Measurements from ENCODE around the gene DENND2D. TPM values are rescaled to one million over a fixed set of nuclear protein-coding genes. Genes with fewer than 3 reads are reported as not detected.

The DENND2D gene
- total RNA-seq, 3 donors from 2014 or later, result 42.2 to 65.4 (median 63.3) TPM

DNA sequence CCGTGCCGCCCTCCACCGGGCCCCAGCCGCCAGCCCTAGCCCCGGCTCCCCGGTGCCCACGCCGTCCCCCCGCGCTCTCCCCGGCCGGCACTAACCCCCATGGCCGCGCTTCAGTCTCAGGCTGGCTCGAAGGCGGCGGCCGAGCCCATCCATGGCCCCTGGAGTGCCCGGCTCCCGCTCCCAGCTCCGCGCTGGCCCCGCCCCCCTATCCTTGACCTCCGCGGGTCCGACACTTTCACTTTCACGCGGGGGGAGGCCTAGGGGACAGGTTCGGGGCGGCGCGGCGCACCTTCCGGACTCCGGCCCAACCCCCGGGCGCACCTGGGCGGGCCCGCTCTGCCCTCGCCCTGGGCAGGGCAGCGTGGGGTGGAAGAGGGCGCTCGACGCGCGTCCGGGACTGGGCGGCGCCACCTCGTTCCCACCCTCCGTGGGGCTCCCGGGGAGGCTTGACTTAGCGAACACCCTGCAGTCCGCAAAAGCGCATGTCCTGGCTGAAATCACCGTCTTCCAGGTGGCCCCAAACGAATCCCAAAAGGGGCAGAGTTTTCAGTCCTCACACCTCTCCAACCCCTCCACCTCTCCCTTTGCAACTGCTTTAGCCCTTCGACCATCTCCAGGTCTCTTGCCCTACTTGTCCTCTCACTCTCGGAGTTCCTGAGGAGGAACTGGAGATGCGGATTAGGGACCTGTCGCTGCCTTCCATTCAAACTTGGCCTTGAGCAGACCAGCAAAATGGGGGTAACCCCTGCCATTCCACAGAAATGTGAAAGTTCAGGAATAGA is 3.9 kb upstream of the DENND2D start:
- intact Hi-C loops (cut with DNase I, micrococcal nuclease), result no loop called here
- no peaks in the 10 kb centered on the region for H3K9me3 ChIP-seq
- peaks cover 32% of the 10 kb centered on the region for H3K4me1 ChIP-seq (ENCODE audit: low read depth)
- TF ChIP-seq, protein P1, sequence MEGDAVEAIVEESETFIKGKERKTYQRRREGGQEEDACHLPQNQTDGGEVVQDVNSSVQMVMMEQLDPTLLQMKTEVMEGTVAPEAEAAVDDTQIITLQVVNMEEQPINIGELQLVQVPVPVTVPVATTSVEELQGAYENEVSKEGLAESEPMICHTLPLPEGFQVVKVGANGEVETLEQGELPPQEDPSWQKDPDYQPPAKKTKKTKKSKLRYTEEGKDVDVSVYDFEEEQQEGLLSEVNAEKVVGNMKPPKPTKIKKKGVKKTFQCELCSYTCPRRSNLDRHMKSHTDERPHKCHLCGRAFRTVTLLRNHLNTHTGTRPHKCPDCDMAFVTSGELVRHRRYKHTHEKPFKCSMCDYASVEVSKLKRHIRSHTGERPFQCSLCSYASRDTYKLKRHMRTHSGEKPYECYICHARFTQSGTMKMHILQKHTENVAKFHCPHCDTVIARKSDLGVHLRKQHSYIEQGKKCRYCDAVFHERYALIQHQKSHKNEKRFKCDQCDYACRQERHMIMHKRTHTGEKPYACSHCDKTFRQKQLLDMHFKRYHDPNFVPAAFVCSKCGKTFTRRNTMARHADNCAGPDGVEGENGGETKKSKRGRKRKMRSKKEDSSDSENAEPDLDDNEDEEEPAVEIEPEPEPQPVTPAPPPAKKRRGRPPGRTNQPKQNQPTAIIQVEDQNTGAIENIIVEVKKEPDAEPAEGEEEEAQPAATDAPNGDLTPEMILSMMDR (IDR thresholded peaks at IDR 0.05), result no peak
- DNase-seq (peak; percentile 89 to 94 (median 94)), ATAC-seq (peak; percentile 87)
- H3K4me3 ChIP-seq, result peak overlapping the region; percentile 65
- no peaks in the 10 kb centered on the region for H3K36me3 ChIP-seq (ENCODE audit: low read depth)

DNA sequence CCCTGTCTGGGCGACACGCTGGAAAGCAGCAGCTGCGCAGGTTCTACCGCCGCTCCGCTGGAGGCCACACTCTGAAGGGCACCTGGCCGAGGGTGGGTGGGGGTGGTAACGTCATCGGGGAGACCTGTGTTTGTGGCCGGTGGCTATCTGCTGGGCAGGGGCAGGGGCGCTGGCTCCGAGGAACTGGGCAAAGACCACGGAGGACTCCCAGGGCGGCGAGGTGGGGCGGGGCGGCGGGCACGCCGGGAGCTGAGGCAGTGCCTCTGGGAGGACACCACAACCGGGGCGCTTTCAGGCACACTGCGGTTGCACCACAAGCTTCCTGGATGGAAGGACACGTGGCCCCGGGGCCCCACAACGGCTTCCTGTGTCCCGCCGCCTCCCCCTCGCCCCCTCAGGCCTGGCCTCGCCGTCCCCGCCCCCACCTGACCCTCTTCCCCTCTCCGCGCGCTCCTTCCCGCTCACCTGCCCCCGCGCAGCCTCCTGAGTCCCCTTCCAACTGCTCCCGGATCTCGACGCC is 3.3 kb upstream of the DENND2D start:
- no peaks in the 10 kb centered on the region for H3K36me3 ChIP-seq (ENCODE audit: low read depth)
- peaks cover 32% of the 10 kb centered on the region for H3K4me1 ChIP-seq (ENCODE audit: low read depth)
- no peaks in the 10 kb centered on the region for H3K9me3 ChIP-seq
- intact Hi-C loops (cut with DNase I, micrococcal nuclease), result no loop called here
- ATAC-seq (peak; percentile 80), DNase-seq (peak; percentile 88 to 97 (median 90))
- peak overlapping the region; percentile 65 for H3K4me3 ChIP-seq
- TF ChIP-seq, protein P1 (IDR thresholded peaks at IDR 0.05), result no peak

DNA sequence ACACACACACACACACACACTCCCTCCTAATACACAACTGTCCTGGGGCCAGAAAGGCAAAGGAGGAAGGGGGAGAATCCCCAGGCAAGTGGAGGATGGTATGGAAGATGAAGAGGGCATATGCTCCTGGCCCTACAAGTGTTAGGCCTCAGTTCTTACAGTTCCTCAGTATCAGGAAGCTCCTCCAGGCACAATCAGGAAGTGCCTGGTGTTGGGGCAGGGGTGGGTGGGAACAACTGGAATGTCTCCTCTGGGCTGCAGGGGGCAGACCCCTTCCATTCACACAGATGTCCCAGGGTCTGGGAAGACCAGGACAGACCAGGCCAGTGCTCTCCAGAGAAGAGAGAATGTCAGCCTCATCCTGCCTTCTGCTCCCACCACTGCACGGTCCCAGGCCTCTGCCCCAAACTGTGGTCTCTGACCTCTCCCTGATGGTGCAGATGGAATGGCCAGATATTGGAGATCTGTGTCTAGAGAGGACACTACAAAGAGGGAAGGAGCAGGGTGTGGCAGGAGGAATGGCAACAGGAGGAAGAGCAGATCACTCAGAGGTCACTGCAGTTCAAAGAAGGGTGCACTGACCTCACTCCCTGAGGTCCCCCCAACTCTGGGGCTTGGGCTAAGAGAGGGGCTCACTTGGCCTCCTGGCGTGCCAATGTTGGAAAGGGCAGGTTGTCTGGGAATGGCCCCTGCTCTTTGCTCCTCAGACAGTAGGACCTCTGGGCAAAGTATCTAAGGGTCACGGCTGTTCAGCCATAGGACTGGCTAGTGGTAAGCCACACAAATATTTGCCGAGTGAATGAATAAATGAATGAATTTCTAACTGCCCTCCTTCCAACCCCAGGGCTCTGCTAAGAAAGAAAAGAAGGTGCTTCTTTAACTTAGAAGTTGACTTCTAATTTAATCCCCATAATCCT is 2.5 kb upstream of the DENND2D start:
- ATAC-seq, result peak; percentile 16
- Histone ChIP-seq H3K36me3 (ENCODE audit: low read depth) (no peaks in the 10 kb centered on the region), H3K9me3 (no peaks in the 10 kb centered on the region), H3K4me3 (peak overlapping the region; percentile 65), H3K4me1 (ENCODE audit: low read depth) (peaks cover 32% of the 10 kb centered on the region)
- intact Hi-C loops (cut with DNase I, micrococcal nuclease), result no loop called here
- TF ChIP-seq, protein P1 (IDR thresholded peaks at IDR 0.05), result no peak
- DNase-seq, result peak in 2 of 3 donors; percentile 36 to 53

DNA sequence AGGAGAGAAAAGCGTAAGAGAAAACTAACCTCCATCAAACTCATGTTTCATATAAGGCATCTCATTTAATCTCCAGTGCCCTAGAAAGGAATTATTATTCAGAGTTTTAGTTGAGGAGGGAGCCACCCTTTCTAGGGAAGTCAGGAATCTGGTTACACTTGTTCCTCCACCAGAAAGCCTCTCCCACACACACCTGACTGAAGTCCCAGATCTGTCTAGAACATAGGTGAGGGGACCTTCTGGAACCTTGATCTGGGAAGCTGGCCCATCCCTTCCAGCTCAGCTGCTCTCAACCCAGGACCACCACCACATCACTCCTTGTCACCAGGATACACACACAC is 1.9 kb upstream of the DENND2D start:
- peaks cover 32% of the 10 kb centered on the region for H3K4me1 ChIP-seq (ENCODE audit: low read depth)
- no peaks in the 10 kb centered on the region for H3K9me3 ChIP-seq
- TF ChIP-seq, protein P1 (IDR thresholded peaks at IDR 0.05), result no peak
- ATAC-seq (no peak), DNase-seq (peak in 1 of 3 donors; percentile 39)
- intact Hi-C loops (cut with DNase I, micrococcal nuclease), result no loop called here
- H3K36me3 ChIP-seq (ENCODE audit: low read depth), result peaks cover 4% of the 10 kb centered on the region
- H3K4me3 ChIP-seq, result no peak overlapping the region

DNA sequence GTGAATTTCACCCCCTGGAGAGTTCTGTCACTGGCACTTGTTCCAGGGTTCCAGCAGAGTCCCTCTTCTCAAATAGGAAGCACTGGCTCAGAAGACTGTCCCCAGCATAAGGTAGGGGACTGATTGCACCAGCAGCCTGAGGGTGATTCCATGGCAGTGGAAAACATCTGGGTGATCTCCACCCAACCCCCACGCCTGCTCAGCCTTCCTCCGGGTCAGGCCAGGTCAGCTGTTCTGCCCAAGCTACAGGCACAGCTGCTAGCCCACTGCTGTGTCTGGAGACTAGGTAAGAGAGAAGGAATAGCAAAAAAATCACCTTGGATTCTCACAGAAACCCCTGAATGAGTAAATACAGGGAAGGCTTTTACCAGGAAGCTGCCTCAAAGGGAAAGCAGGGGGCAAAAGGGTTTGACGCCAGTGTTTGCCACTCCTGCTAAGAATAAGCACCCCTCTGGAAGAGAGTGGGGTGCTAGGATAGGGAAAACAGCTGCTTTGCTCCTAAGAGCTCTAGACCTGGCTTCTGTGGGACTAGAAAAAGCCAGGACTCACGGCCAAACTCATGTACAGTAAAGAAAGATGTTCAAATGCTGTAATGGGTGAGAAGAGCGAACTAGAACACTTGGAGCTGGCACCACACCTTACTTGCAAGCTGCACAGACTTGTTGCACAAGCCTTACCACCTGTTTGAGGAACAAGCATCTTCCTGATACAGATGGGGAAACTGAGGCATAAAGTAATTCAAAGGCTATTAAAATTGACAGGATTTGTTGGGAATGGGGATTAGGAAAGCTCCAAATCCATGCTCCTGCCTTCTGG is 1.0 kb upstream of the DENND2D start:
- TF ChIP-seq, protein P1 (IDR thresholded peaks at IDR 0.05), result no peak
- no peaks in the 10 kb centered on the region for H3K9me3 ChIP-seq
- intact Hi-C loops (cut with DNase I, micrococcal nuclease), result no loop called here
- no peak for DNase-seq
- peaks cover 4% of the 10 kb centered on the region for H3K36me3 ChIP-seq (ENCODE audit: low read depth)
- H3K4me3 ChIP-seq, result no peak overlapping the region
- no peak for ATAC-seq
- H3K4me1 ChIP-seq (ENCODE audit: low read depth), result peaks cover 32% of the 10 kb centered on the region
